GM12878 (cell line): ENCODE measurements around the gene UFD1. TPM values are rescaled to one million over a fixed set of nuclear protein-coding genes. Genes with fewer than 3 reads are reported as not detected.

Source experiments
- ATAC-seq: fragments of 200-7000 bp; cut with Tn5 transposase; 3 replicates; pipeline ENCODE4 v1.9.1; 2020; ENCODE audit warnings: mild to moderate bottlenecking, moderate library complexity
- BruUV-seq: library from RNA; stranded (reverse); fragments of 400-500 nt; replicated peaks from 2 replicates; lab custom pipeline; 2021; lab: Mats Ljungman, UMichigan
- CTCF ChIA-PET: fragments of 300-600 bp; sonication (Branson Sonifier 250); formaldehyde crosslinking; extraction: SDS; loops from one replicate; lab custom pipeline; 2021; ENCODE audit warnings: inconsistent platforms; lab: Yijun Ruan, JAX
- POLR2A ChIA-PET: fragments of 350-600 bp; formaldehyde crosslinking; extraction: SDS; loops from one replicate; lab custom pipeline; 2021; ENCODE audit warnings: inconsistent platforms; lab: Charles Lee
- RAD21 ChIA-PET: fragments of 300-600 bp; sonication (Branson Sonifier 250); formaldehyde crosslinking; loops from one replicate; lab custom pipeline; 2023; ENCODE audit warnings: antibody characterized with exemption; ENCODE audit not compliant: unreplicated experiment; lab: Charles Lee
- SMC1A ChIA-PET: fragments of 300-600 bp; sonication (Branson Sonifier 250); formaldehyde crosslinking; loops from one replicate; lab custom pipeline; 2023; ENCODE audit not compliant: unreplicated experiment, uncharacterized antibody; lab: Charles Lee
- DNase-seq: peaks from one replicate; pipeline ENCODE4 v3.0.0-alpha.2; 2011; ENCODE audit warnings: low read depth, low spot score
- FAIRE-seq: peaks from 3 replicates; lab custom pipeline; 2011; peaks lifted over from hg19 to GRCh38; lab: Jason Lieb, UNC
- H2AFZ ChIP-seq: 2 replicates; pipeline ENCODE4 v1.6.0; 2011; ENCODE audit warnings: low read depth, low read length, control low read depth; ENCODE audit not compliant: control insufficient read depth
- H3K27ac ChIP-seq: 2 replicates; pipeline ENCODE4 v1.5.1; 2011; ENCODE audit warnings: control low read depth; ENCODE audit not compliant: control insufficient read depth, insufficient read depth
- H3K27me3 ChIP-seq, 2 experiments: replicated peaks in 1 of 2; 2 replicates each; pipeline versions ENCODE4 v1.6.0 to v1.6.1; 2011; ENCODE audit warnings: low read length in 1 of 2; ENCODE audit not compliant: control insufficient read depth in 2 of 2, insufficient read depth in 2 of 2
- H3K36me3 ChIP-seq, 2 experiments: 2 replicates each; pipeline ENCODE4 v1.5.1; 2011; ENCODE audit warnings: low read length in 1 of 2; ENCODE audit not compliant: control insufficient read depth in 2 of 2, insufficient read depth in 2 of 2
- H3K4me1 ChIP-seq: 2 replicates; pipeline ENCODE4 v1.6.1; 2011; ENCODE audit warnings: mild to moderate bottlenecking, low read length, moderate library complexity, mixed read lengths; ENCODE audit not compliant: control insufficient read depth, insufficient read depth
- H3K4me2 ChIP-seq: 2 replicates; pipeline ENCODE4 v1.6.0; 2011; ENCODE audit warnings: control low read depth; ENCODE audit not compliant: control insufficient read depth, insufficient read depth
- H3K4me3 ChIP-seq: fragments of 200-600 bp; sonication (generic); 2 replicates; pipeline ENCODE4 v1.5.1; 2016
- H3K79me2 ChIP-seq: 2 replicates; pipeline ENCODE4 v1.6.0; 2011; ENCODE audit warnings: low read length; ENCODE audit not compliant: control insufficient read depth, insufficient read depth
- H3K9ac ChIP-seq: 2 replicates; pipeline ENCODE4 v1.8.0; 2011; ENCODE audit warnings: low read length, control low read depth, mixed read lengths; ENCODE audit not compliant: control insufficient read depth, insufficient read depth
- H3K9me3 ChIP-seq: replicated peaks from 3 replicates; pipeline ENCODE4 v1.5.1; 2011; ENCODE audit warnings: mild to moderate bottlenecking, low read length; ENCODE audit not compliant: control insufficient read depth, insufficient read depth
- H4K20me1 ChIP-seq: 2 replicates; pipeline ENCODE4 v1.6.0; 2011; ENCODE audit not compliant: control insufficient read depth, insufficient read depth
- ASH2L ChIP-seq: fragments of 300-600, 200-600 bp; sonication (generic); IDR thresholded peaks from 2 replicates; pipeline ENCODE4 v1.6.1; 2017; ENCODE audit warnings: low read depth, mild to moderate bottlenecking, borderline replicate concordance
- CREB1 ChIP-seq: IDR thresholded peaks from 2 replicates; pipeline ENCODE4 v1.6.1; 2012; ENCODE audit warnings: low read depth, mild to moderate bottlenecking, inconsistent platforms
- CUX1 ChIP-seq: IDR thresholded peaks from 2 replicates; pipeline ENCODE4 v1.6.1; 2012; ENCODE audit warnings: improper control_type of control experiment, low read depth, low read length; ENCODE audit not compliant: insufficient replicate concordance
- E4F1 ChIP-seq: fragments of 450-650 bp; IDR thresholded peaks from 2 replicates; pipeline ENCODE4 v1.6.1; 2018; ENCODE audit warnings: borderline replicate concordance, mild to moderate bottlenecking; ENCODE audit not compliant: partially characterized antibody
- HSF1 ChIP-seq: fragments of 150-350 bp; IDR thresholded peaks from 2 replicates; pipeline ENCODE4 v1.6.1; 2014; ENCODE audit warnings: mild to moderate bottlenecking, low read depth, low read length
- NKRF ChIP-seq: fragments of 450-650 bp; conservative IDR thresholded peaks from 2 replicates; pipeline ENCODE4 v1.6.1; 2017; ENCODE audit warnings: mild to moderate bottlenecking, moderate library complexity
- NR2C1 ChIP-seq: fragments of 450-650 bp; IDR thresholded peaks from 2 replicates; pipeline ENCODE4 v1.6.1; 2017; ENCODE audit warnings: antibody characterized with exemption, mild to moderate bottlenecking, moderate library complexity
- POLR2AphosphoS5 ChIP-seq: IDR thresholded peaks from 2 replicates; pipeline ENCODE4 v1.6.1; 2011; ENCODE audit warnings: mild to moderate bottlenecking, low read length, inconsistent platforms
- SMC3 ChIP-seq: IDR thresholded peaks from 2 replicates; pipeline ENCODE4 v1.6.1; 2011; ENCODE audit warnings: low read length, improper control_type of control experiment, borderline replicate concordance
- TAF1 ChIP-seq: IDR thresholded peaks from 2 replicates; pipeline ENCODE4 v1.6.1; 2011; ENCODE audit warnings: mild to moderate bottlenecking, low read depth, low read length, borderline replicate concordance
- WGBS: methylation state at CpG from one replicate; pipeline ENCODE4 v1.1.6; 2016; ENCODE audit warnings: low lambda C conversion rate; ENCODE audit not compliant: insufficient replicate concordance, insufficient coverage; ENCODE audit errors: missing lambda C conversion rate; 5-methylcytosine and 5-hydroxymethylcytosine counted together
- in situ Hi-C: fragments of 300-500 bp; cut with MboI; formaldehyde crosslinking; loops from 9 replicates; pipeline ENCODE4 v1.14.3; 2018; ENCODE audit warnings: mixed read lengths
- intact Hi-C: fragments of 100-400 bp; cut with micrococcal nuclease; formaldehyde crosslinking; loops from one replicate; pipeline ENCODE4 v1.14.2; 2022; ENCODE audit not compliant: unreplicated experiment
- polyA plus RNA-seq, 11 experiments: library from polyadenylated mRNA; depleted of rRNA in 4 of 11; unstranded in 6 of 11; stranded (reverse) in 5 of 11; fragments of >200 nt; fragmentation: Nextera tagmentation in 4 of 11; fragmentation: Illumina TruSeq in 1 of 11; extraction: Ambion mirVana in 4 of 11; extraction: Trizol in 1 of 11; gene quantifications; 1 replicate in 1 of 11; 2 replicates in 10 of 11; pipeline versions ENCODE4 v1.2.1 to v1.2.3, GENCODE V29; 2011 to 2016; ENCODE audit warnings: inconsistent platforms in 2 of 11, missing spikeins in 2 of 11, low read depth in 1 of 11
- total RNA-seq, 4 experiments: library from RNA; depleted of rRNA in 3 of 4; stranded (reverse); fragments of >200 nt in 3 of 4; fragmentation: Illumina TruSeq in 1 of 4; extraction: Trizol in 1 of 4; gene quantifications; 2 replicates each; pipeline versions ENCODE4 v1.2.1 to v1.2.3, GENCODE V29; 2013 to 2021

UFD1 gene
- total and polyA plus RNA-seq, 10 of the 15 experiments (the other 5 are each of a cell fraction or from before 2014, with no cell fraction given): 67.2 to 143 (median 117) TPM

- H3K4me1 ChIP-seq: no peaks in the 10 kb centered on the region
- DNase-seq: no peak
- ChIA-PET CTCF (no interaction called here), POLR2A (no interaction called here), SMC1A (no interaction called here), RAD21 (no interaction called here)
- H3K4me3 ChIP-seq: no peak overlapping the region
- H3K27me3 ChIP-seq: no peaks in the 10 kb centered on the region
- in situ Hi-C loops: no loop called here
- no TSS peak for BruUV-seq
- H3K9ac ChIP-seq: no peak overlapping the region
- no peaks in the 10 kb centered on the region for H3K79me2 ChIP-seq
- no peaks in the 10 kb centered on the region for H4K20me1 ChIP-seq
- TF ChIP-seq E4F1 (no peak), ASH2L (no peak), NKRF (no peak), POLR2AphosphoS5 (no peak), NR2C1 (no peak), TAF1 (no peak), CUX1 (no peak), HSF1 (no peak), CREB1 (no peak), SMC3 (no peak)
- FAIRE-seq: no peak
- ATAC-seq: no peak
- H3K9me3 ChIP-seq: no peaks in the 10 kb centered on the region
- H3K27ac ChIP-seq: no peak overlapping the region
- intact Hi-C loops: no loop called here
- H3K4me2 ChIP-seq: no peak overlapping the region
- peaks cover 11 to 22% of the 10 kb centered on the region in 2 experiments; a peak in 3 of 4 replicates for H3K36me3 ChIP-seq
- H2AFZ ChIP-seq: no peak overlapping the region
- 98% methylated on average over 4 of the region's 4 CpGs for WGBS
Measured at GRCh38 chr22:19499880-19500242, 20.9 kb upstream of the UFD1 start.
